PC-9 (cell line): ENCODE measurements around the gene CCNA2. TPM values are rescaled to one million over a fixed set of nuclear protein-coding genes. Genes with fewer than 3 reads are reported as not detected.

Experiments
- BruUV-seq: library from RNA; stranded (reverse); fragments of 400-500 nt; replicated peaks from 2 replicates; lab custom pipeline; 2021; lab: Mats Ljungman, UMichigan
- CTCF ChIA-PET: fragments of 300-600 bp; sonication (Branson Sonifier 250); formaldehyde crosslinking; loops from one replicate; lab custom pipeline; 2022; ENCODE audit warnings: antibody characterized with exemption; lab: Charles Lee
- POLR2A ChIA-PET: fragments of 300-600 bp; sonication (Branson Sonifier 250); formaldehyde crosslinking; loops from one replicate; lab custom pipeline; 2022; ENCODE audit warnings: antibody characterized with exemption; ENCODE audit not compliant: unreplicated experiment; lab: Charles Lee
- DNase-seq, 2 experiments: peaks; one replicate each; pipeline versions ENCODE4 v3.0.0 to v3.0.0-alpha.2; 2015 to 2022; ENCODE audit warnings: mixed read lengths in 1 of 2
- H2AFZ ChIP-seq: fragments of 200-600 bp; sonication (generic); 2 replicates; pipeline ENCODE4 v1.8.1; 2017; ENCODE audit warnings: antibody characterized with exemption
- H3F3A ChIP-seq: fragments of 200-600 bp; sonication (generic); 2 replicates; pipeline ENCODE4 v1.8.1; 2017; ENCODE audit warnings: antibody characterized with exemption, mild to moderate bottlenecking, low read depth; ENCODE audit not compliant: insufficient read depth
- H3K27ac ChIP-seq: fragments of 200-600 bp; sonication (generic); 2 replicates; pipeline ENCODE4 v1.6.1; 2016; ENCODE audit warnings: mixed run types
- H3K27me3 ChIP-seq: fragments of 200-600 bp; sonication (generic); 2 replicates; pipeline ENCODE4 v1.6.1; 2016; ENCODE audit warnings: low read depth, mixed run types; ENCODE audit not compliant: insufficient read depth
- H3K36me3 ChIP-seq: fragments of 200-600 bp; sonication (generic); 2 replicates; pipeline ENCODE4 v1.6.1; 2016; ENCODE audit warnings: low read depth, mixed run types
- H3K4me1 ChIP-seq: fragments of 200-600 bp; sonication (generic); replicated peaks from 2 replicates; pipeline ENCODE4 v1.6.1; 2016; ENCODE audit warnings: mixed run types; ENCODE audit not compliant: insufficient read depth
- H3K4me2 ChIP-seq: fragments of 200-600 bp; sonication (generic); 2 replicates; pipeline ENCODE4 v1.6.1; 2017; ENCODE audit warnings: mixed run types
- H3K4me3 ChIP-seq: fragments of 200-600 bp; sonication (generic); 2 replicates; pipeline ENCODE4 v1.6.1; 2016; ENCODE audit warnings: mixed run types
- H3K79me2 ChIP-seq: fragments of 200-600 bp; sonication (generic); 2 replicates; pipeline ENCODE4 v1.6.1; 2017; ENCODE audit warnings: low read depth, mixed run types
- H3K9me2 ChIP-seq: fragments of 200-600 bp; sonication (generic); 2 replicates; pipeline ENCODE4 v1.8.1; 2017; ENCODE audit warnings: mild to moderate bottlenecking; ENCODE audit not compliant: insufficient read depth
- H3K9me3 ChIP-seq: fragments of 200-600 bp; sonication (generic); 2 replicates; pipeline ENCODE4 v1.8.1; 2016; ENCODE audit warnings: low read depth; ENCODE audit not compliant: insufficient read depth
- H4K20me1 ChIP-seq: fragments of 200-600 bp; sonication (generic); 2 replicates; pipeline ENCODE4 v1.8.1; 2017; ENCODE audit not compliant: insufficient read depth
- EZH2 ChIP-seq: fragments of 200-600 bp; sonication (generic); IDR thresholded peaks from 2 replicates; pipeline ENCODE4 v1.8.0; 2017; ENCODE audit warnings: antibody characterized with exemption, low read depth
- intact Hi-C: fragments of 100-400 bp; cut with micrococcal nuclease; formaldehyde crosslinking; loops from one replicate; pipeline ENCODE4 v1.10.0; 2022; ENCODE audit not compliant: unreplicated experiment
- total RNA-seq: library from RNA; stranded (reverse); gene quantifications from 2 replicates; pipeline ENCODE4 v1.2.3, GENCODE V29; 2021
- TF ChIP-seq, protein P1 (sequence below): fragments of 200-600 bp; sonication (generic); conservative IDR thresholded peaks from 2 replicates; pipeline ENCODE4 v1.6.1; 2017; ENCODE audit warnings: mixed run types, antibody characterized with exemption, mild to moderate bottlenecking, moderate library complexity

The CCNA2 gene
- total RNA-seq, 1 experiment from 2014 or later: 70.7 TPM

DNA sequence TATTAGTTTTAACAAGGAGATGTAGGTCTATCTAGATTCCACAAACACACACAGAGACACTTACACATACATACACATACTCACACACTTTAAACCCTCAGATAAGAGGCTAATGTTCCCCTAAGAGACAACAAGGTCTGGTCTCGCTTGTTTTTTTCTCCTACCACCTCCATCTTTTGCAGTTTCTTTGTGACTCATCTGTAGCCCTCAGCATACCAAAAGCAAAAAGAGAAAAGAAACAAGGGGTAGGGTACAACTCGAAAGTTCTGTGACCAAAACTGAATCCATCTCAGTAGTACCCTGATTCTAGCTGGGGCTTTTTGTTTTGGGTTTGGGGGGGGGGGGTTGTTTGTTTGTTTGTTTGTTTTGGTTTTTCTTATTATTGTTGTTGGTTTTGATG, 34.8 kb downstream of the CCNA2 start:
- no peaks in the 10 kb centered on the region; the same call in 1 of the 2 replicates for H3K9me3 ChIP-seq
- no peaks in the 10 kb centered on the region for H3K27me3 ChIP-seq
- no peaks in the 10 kb centered on the region for H3K9me2 ChIP-seq
- ChIA-PET CTCF (no interaction called here), POLR2A (no interaction called here)
- peaks cover 23% of the 10 kb centered on the region for H3K4me1 ChIP-seq
- DNase-seq: no peak
- TF ChIP-seq, protein P1, sequence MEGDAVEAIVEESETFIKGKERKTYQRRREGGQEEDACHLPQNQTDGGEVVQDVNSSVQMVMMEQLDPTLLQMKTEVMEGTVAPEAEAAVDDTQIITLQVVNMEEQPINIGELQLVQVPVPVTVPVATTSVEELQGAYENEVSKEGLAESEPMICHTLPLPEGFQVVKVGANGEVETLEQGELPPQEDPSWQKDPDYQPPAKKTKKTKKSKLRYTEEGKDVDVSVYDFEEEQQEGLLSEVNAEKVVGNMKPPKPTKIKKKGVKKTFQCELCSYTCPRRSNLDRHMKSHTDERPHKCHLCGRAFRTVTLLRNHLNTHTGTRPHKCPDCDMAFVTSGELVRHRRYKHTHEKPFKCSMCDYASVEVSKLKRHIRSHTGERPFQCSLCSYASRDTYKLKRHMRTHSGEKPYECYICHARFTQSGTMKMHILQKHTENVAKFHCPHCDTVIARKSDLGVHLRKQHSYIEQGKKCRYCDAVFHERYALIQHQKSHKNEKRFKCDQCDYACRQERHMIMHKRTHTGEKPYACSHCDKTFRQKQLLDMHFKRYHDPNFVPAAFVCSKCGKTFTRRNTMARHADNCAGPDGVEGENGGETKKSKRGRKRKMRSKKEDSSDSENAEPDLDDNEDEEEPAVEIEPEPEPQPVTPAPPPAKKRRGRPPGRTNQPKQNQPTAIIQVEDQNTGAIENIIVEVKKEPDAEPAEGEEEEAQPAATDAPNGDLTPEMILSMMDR: no peak
- TF ChIP-seq EZH2: no peak
- H3K79me2 ChIP-seq: no peaks in the 10 kb centered on the region
- no peak overlapping the region for H3K4me3 ChIP-seq
- no peaks in the 10 kb centered on the region for H3K36me3 ChIP-seq
- no TSS peak for BruUV-seq
- no peak overlapping the region for H3K27ac ChIP-seq
- H2AFZ ChIP-seq: no peak overlapping the region
- H3K4me2 ChIP-seq: no peak overlapping the region
- no peaks in the 10 kb centered on the region for H4K20me1 ChIP-seq
- intact Hi-C loops: no loop called here
- H3F3A ChIP-seq: no peaks in the 10 kb centered on the region

DNA sequence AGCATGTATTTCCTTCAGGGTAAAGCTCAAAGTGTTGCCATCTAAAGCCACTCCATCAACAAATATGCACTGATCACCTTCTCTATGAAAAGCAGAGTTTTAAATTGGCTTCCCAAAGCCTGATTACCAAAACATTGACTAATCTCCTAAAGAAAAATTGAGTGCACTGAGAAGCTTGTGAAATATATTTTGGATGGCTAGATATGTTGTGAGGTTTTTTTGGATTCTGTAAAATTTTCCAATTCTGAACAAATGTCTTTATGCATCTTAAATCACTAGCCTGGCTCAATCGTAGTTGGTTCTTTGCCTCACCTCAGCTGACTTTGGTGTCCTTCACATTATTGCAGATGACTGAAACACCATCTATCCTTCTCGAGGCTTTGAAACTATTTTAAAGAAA, 37.5 kb downstream of the CCNA2 start:
- ChIA-PET POLR2A (no interaction called here), CTCF (no interaction called here)
- Histone ChIP-seq H3K4me2 (no peak overlapping the region), H3K9me2 (no peaks in the 10 kb centered on the region), H3K27ac (no peak overlapping the region), H3F3A (no peaks in the 10 kb centered on the region), H3K4me1 (peaks cover 23% of the 10 kb centered on the region), H3K4me3 (no peak overlapping the region), H2AFZ (no peak overlapping the region), H3K36me3 (no peaks in the 10 kb centered on the region), H3K9me3 (no peaks in the 10 kb centered on the region; the same call in 1 of the 2 replicates), H3K79me2 (no peaks in the 10 kb centered on the region), H4K20me1 (no peaks in the 10 kb centered on the region), H3K27me3 (no peaks in the 10 kb centered on the region)
- TF ChIP-seq EZH2: no peak
- intact Hi-C loops: no loop called here
- BruUV-seq: no TSS peak
- DNase-seq: no peak

- no peak for DNase-seq
- Histone ChIP-seq H3F3A (no peaks in the 10 kb centered on the region), H3K27me3 (no peaks in the 10 kb centered on the region), H3K4me2 (no peak overlapping the region), H3K9me2 (no peaks in the 10 kb centered on the region), H3K4me1 (peaks cover 20% of the 10 kb centered on the region), H3K27ac (no peak overlapping the region), H3K36me3 (no peaks in the 10 kb centered on the region), H3K79me2 (no peaks in the 10 kb centered on the region), H4K20me1 (no peaks in the 10 kb centered on the region), H2AFZ (no peak overlapping the region), H3K9me3 (no peaks in the 10 kb centered on the region; the same call in 1 of the 2 replicates), H3K4me3 (no peak overlapping the region)
- CTCF ChIA-PET: no interaction called here
- TF ChIP-seq, protein P1: no peak
- no peak for TF ChIP-seq EZH2
- POLR2A ChIA-PET: no interaction called here
- BruUV-seq: no TSS peak
- intact Hi-C loops: no loop called here
Observed at GRCh38 chr4:121785479-121785878, 38.2 kb downstream of the CCNA2 start.

DNA sequence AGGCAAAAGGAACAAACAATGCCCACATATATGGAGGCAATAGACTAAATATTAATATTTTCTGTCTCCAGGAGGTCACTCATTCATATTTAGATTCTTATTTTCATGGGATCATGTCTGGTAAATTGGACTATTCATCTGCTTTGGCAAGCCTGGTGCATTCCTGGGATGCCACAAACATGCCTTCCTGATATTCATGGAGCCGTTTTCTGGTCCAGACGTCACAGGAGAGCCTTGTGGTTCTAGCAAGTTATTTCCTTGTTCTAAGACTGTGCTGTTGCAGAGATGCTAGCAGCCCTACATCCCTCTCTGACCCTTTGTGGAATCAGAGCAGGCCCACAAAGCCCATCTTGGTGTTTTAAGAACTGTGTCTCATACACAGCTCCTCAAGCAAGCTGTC, 38.7 kb downstream of the CCNA2 start:
- POLR2A ChIA-PET: no interaction called here

More for the DNA sequence above, 38.7 kb downstream of the CCNA2 start:
- no peaks in the 10 kb centered on the region for H3K9me2 ChIP-seq
- H3K4me1 ChIP-seq: peaks cover 15% of the 10 kb centered on the region
- CTCF ChIA-PET: no interaction called here
- no peaks in the 10 kb centered on the region for H3K27me3 ChIP-seq
- no peaks in the 10 kb centered on the region for H3F3A ChIP-seq
- no peaks in the 10 kb centered on the region for H3K79me2 ChIP-seq
- H4K20me1 ChIP-seq: no peaks in the 10 kb centered on the region
- H3K36me3 ChIP-seq: no peaks in the 10 kb centered on the region
- intact Hi-C loops: no loop called here
- no peak overlapping the region for H3K27ac ChIP-seq
- H3K4me3 ChIP-seq: no peak overlapping the region
- BruUV-seq: no TSS peak
- no peak overlapping the region for H3K4me2 ChIP-seq
- TF ChIP-seq EZH2: no peak
- TF ChIP-seq, protein P1: no peak
- no peak overlapping the region for H2AFZ ChIP-seq
- H3K9me3 ChIP-seq: no peaks in the 10 kb centered on the region; the same call in 1 of the 2 replicates
- peak; percentile 60 to 64 for DNase-seq
